ENCODE data around the gene ZNF474. TPM values are rescaled to one million over a fixed set of nuclear protein-coding genes. Genes with fewer than 3 reads are reported as not detected.

Gene ZNF474
- total RNA-seq, 1 donor from 2014 or later = 0.45 TPM

GRCh38 chr5:122153774-122154173 lies 24.4 kb downstream of the ZNF474 start:
- no peaks in the 10 kb centered on the region for H3K36me3 Mint-ChIP-seq (ENCODE audit: low read depth, unreplicated experiment)
- Histone ChIP-seq H3K9ac (ENCODE audit: low read length) (peak overlapping the region; percentile 64), H3K4me3 (ENCODE audit: insufficient read depth, low read depth, low read length) (no peak overlapping the region), H2AFZ (ENCODE audit: low read depth, low read length) (no peak overlapping the region), H3K4me2 (ENCODE audit: low read length) (peak overlapping the region; percentile 58), H3K4me1 (ENCODE audit: insufficient read depth, low read length) (peaks cover 57% of the 10 kb centered on the region), H3K79me2 (ENCODE audit: insufficient read depth, low read length) (no peaks in the 10 kb centered on the region), H3K27ac (ENCODE audit: low read depth, low read length) (peak overlapping the region; percentile 94), H3K27me3 (ENCODE audit: insufficient read depth, low read length) (no peaks in the 10 kb centered on the region), H4K20me1 (ENCODE audit: insufficient read depth, low read length) (no peaks in the 10 kb centered on the region), H3K9me3 (ENCODE audit: insufficient read depth, low read depth, low read length) (no peaks in the 10 kb centered on the region), H3K36me3 (ENCODE audit: insufficient read depth, low read length) (no peaks in the 10 kb centered on the region)
- H3K4me1 Mint-ChIP-seq (ENCODE audit: low read depth, unreplicated experiment) = peaks cover 64% of the 10 kb centered on the region
- no peak for FAIRE-seq
- no peak for TF ChIP-seq CTCF (IDR thresholded peaks at IDR 0.05; ENCODE audit: insufficient read depth, low read depth, low read length)
- no peak for TF ChIP-seq EZH2 (IDR thresholded peaks at IDR 0.05; ENCODE audit: insufficient read depth, low read length)
- H3K4me3 Mint-ChIP-seq (ENCODE audit: unreplicated experiment) = peak overlapping the region; percentile 3
- H3K27ac Mint-ChIP-seq (ENCODE audit: unreplicated experiment) = peak overlapping the region; percentile 79
- H3K27me3 Mint-ChIP-seq (ENCODE audit: low read depth, unreplicated experiment) = no peaks in the 10 kb centered on the region
- no peaks in the 10 kb centered on the region for H3K9me3 Mint-ChIP-seq (ENCODE audit: unreplicated experiment)
- DNase-seq (ENCODE audit: low read depth) = peak; percentile 54

- no peaks in the 10 kb centered on the region for H3K27me3 ChIP-seq (ENCODE audit: insufficient read depth, low read length)
- no peak for TF ChIP-seq CTCF (IDR thresholded peaks at IDR 0.05; ENCODE audit: insufficient read depth, low read depth, low read length)
- no peak for TF ChIP-seq EZH2 (IDR thresholded peaks at IDR 0.05; ENCODE audit: insufficient read depth, low read length)
- H3K4me1 ChIP-seq (ENCODE audit: insufficient read depth, low read length) = peaks cover 54% of the 10 kb centered on the region
- Mint-ChIP-seq H3K4me3 (ENCODE audit: unreplicated experiment) (no peak overlapping the region), H3K27ac (ENCODE audit: unreplicated experiment) (peak overlapping the region; percentile 79), H3K27me3 (ENCODE audit: low read depth, unreplicated experiment) (peaks cover 2% of the 10 kb centered on the region), H3K4me1 (ENCODE audit: low read depth, unreplicated experiment) (peaks cover 59% of the 10 kb centered on the region), H3K9me3 (ENCODE audit: unreplicated experiment) (no peaks in the 10 kb centered on the region), H3K36me3 (ENCODE audit: low read depth, unreplicated experiment) (no peaks in the 10 kb centered on the region)
- no peaks in the 10 kb centered on the region for H3K9me3 ChIP-seq (ENCODE audit: insufficient read depth, low read depth, low read length)
- no peak overlapping the region for H3K4me3 ChIP-seq (ENCODE audit: insufficient read depth, low read depth, low read length)
- DNase-seq (ENCODE audit: low read depth) = peak; percentile 75
- H3K4me2 ChIP-seq (ENCODE audit: low read length) = peak overlapping the region; percentile 59
- H4K20me1 ChIP-seq (ENCODE audit: insufficient read depth, low read length) = no peaks in the 10 kb centered on the region
- peak overlapping the region; percentile 94 for H3K27ac ChIP-seq (ENCODE audit: low read depth, low read length)
- no peaks in the 10 kb centered on the region for H3K79me2 ChIP-seq (ENCODE audit: insufficient read depth, low read length)
- no peak for FAIRE-seq
- H3K36me3 ChIP-seq (ENCODE audit: insufficient read depth, low read length) = no peaks in the 10 kb centered on the region
- peak overlapping the region; percentile 3 for H2AFZ ChIP-seq (ENCODE audit: low read depth, low read length)
- H3K9ac ChIP-seq (ENCODE audit: low read length) = peak overlapping the region; percentile 64
Measured at GRCh38 chr5:122154491-122154890, 25.1 kb downstream of the ZNF474 start.

GRCh38 chr5:122154910-122155309 lies 25.6 kb downstream of the ZNF474 start:
- FAIRE-seq = no peak
- Histone ChIP-seq H3K27me3 (ENCODE audit: insufficient read depth, low read length) (no peaks in the 10 kb centered on the region), H3K9ac (ENCODE audit: low read length) (peak overlapping the region; percentile 64), H3K4me1 (ENCODE audit: insufficient read depth, low read length) (peaks cover 50% of the 10 kb centered on the region), H3K9me3 (ENCODE audit: insufficient read depth, low read depth, low read length) (no peaks in the 10 kb centered on the region), H3K27ac (ENCODE audit: low read depth, low read length) (peak overlapping the region; percentile 94), H3K4me3 (ENCODE audit: insufficient read depth, low read depth, low read length) (no peak overlapping the region), H3K79me2 (ENCODE audit: insufficient read depth, low read length) (no peaks in the 10 kb centered on the region), H3K4me2 (ENCODE audit: low read length) (peak overlapping the region; percentile 59), H4K20me1 (ENCODE audit: insufficient read depth, low read length) (no peaks in the 10 kb centered on the region), H3K36me3 (ENCODE audit: insufficient read depth, low read length) (no peaks in the 10 kb centered on the region), H2AFZ (ENCODE audit: low read depth, low read length) (peak overlapping the region; percentile 3)
- Mint-ChIP-seq H3K9me3 (ENCODE audit: unreplicated experiment) (no peaks in the 10 kb centered on the region), H3K27me3 (ENCODE audit: low read depth, unreplicated experiment) (peaks cover 2% of the 10 kb centered on the region), H3K4me3 (ENCODE audit: unreplicated experiment) (no peak overlapping the region), H3K4me1 (ENCODE audit: low read depth, unreplicated experiment) (peaks cover 55% of the 10 kb centered on the region), H3K36me3 (ENCODE audit: low read depth, unreplicated experiment) (no peaks in the 10 kb centered on the region), H3K27ac (ENCODE audit: unreplicated experiment) (peak overlapping the region; percentile 79)
- peak; percentile 93 for DNase-seq (ENCODE audit: low read depth)
- TF ChIP-seq EZH2 (IDR thresholded peaks at IDR 0.05; ENCODE audit: insufficient read depth, low read length) (no peak), CTCF (IDR thresholded peaks at IDR 0.05; ENCODE audit: insufficient read depth, low read depth, low read length) (no peak)

Measured in astrocyte (in vitro differentiated cells and primary cell).